T1000 (cell line): ENCODE data around the gene SYNJ2.

Source experiments
- DNase-seq: peaks from one replicate; lab custom pipeline; 2025; ENCODE audit warnings: mixed read lengths; lab: John Stamatoyannopoulos, UW

The SYNJ2 gene

DNA sequence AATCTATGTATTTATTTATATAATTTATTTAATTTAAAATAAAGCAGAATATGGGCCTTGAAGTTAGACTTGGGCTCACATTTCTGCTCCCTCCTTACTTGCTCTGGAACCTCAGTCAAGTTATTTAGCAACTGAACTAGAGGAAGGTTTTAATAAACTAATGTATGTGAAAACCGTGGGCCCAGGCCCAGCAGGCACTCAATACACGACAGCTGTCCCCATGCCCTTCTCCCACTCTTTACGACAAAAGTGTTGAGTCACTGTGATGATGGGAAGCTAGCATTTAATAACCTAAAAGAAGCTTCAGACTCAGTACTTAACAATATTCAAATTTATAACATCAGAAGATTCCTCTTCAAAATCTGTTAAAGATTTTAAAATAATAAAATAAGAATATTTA, 139.7 kb downstream of the SYNJ2 start:
- no peak for DNase-seq

- no peak for DNase-seq
Measured at GRCh38 chr6:158122048-158122447, 140.4 kb downstream of the SYNJ2 start.

GRCh38 chr6:158124288-158124687, 142.6 kb downstream of the SYNJ2 start:
- DNase-seq: no peak

DNA sequence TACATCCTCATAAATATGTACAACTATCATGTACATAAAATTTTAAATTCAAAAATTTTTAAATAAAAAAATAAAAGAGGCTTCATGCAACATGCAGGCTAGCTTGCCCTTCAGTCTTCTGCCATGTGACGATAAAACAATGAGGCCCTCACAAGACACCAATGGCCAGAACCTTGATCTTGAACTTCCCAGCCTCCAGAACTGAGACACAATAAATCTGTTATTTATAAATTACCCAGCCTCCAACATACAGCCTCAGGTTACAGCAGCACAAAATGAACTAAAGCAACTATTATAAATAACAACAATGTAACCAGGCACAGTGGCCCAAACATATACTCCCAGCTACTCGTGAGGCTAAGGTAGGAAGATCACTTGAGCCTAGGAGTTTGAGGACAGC, 143.6 kb downstream of the SYNJ2 start:
- DNase-seq: no peak

GRCh38 chr6:158131926-158132325, 150.3 kb downstream of the SYNJ2 start:
- no peak for DNase-seq

DNA sequence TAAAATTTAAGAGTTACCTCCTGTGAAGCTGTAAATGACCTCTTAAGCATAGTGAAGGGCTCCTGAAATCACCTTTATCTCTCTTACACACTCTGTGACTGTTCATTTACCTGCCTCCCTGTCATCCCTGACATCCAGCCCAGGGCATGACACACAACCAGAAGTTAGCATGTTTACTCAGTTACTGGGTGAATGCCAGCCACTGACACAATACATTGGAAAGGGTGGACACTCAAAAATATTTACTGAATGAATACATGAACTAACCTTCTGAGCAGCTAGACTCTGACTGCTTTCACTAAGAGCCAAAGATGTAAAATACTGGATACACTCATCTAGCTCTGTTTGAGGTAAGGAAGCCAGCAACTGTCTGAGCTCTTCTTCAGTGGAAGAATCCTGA, 161.1 kb downstream of the SYNJ2 start:
- no peak for DNase-seq

DNA sequence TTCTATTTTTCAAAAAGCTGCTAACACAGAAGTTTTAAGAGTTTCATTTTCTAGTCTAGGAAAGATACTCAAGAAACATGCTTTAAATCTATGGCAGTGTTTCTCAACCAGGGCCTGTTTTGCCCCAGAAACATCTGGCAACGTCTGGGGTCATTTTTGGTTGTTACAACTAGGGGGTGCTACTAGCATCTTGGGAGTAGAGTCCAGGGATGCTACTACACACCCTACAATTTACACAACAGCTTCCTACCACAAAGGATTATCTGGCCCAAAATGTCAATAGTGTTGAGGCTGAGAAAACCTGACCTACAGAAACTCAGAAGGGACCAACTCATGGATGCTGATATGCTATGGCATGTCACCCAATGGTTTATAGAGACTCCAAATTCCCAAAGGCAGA, 162.0 kb downstream of the SYNJ2 start:
- DNase-seq: no peak
